Brain pericyte (primary cell): ENCODE measurements around the gene MCRIP1.
"Not testable (repeated sequence)": the region's sequence is repeated elsewhere in the genome, so short reads cannot be mapped to it uniquely, and the experiment has no call there.

Source experiments
- DNase-seq: peaks from one replicate; pipeline ENCODE4 v3.0.0-alpha.2; 2012; ENCODE audit warnings: low read depth, low spot score

Gene MCRIP1

GRCh38 chr17:81841866-81842265, 8.8 kb upstream of the MCRIP1 start:
- DNase-seq = no peak

GRCh38 chr17:81840826-81841778, 8.0 kb upstream of the MCRIP1 start:
- DNase-seq = no peak

GRCh38 chr17:81840059-81840458, 7.0 kb upstream of the MCRIP1 start:
- not testable (repeated sequence) for DNase-seq

- no peak for DNase-seq
Measured at GRCh38 chr17:81839301-81839700, 6.2 kb upstream of the MCRIP1 start.

GRCh38 chr17:81838753-81839255, 5.7 kb upstream of the MCRIP1 start:
- DNase-seq = no peak

GRCh38 chr17:81837641-81838040, 4.5 kb upstream of the MCRIP1 start:
- no peak for DNase-seq

GRCh38 chr17:81834831-81835267, 1.8 kb upstream of the MCRIP1 start, which contains the start of gene PPP1R27:
TSS of gene PPP1R27 (minus strand) at chr17:81835050. CDS start at chr17:81834953, 97 bp downstream.
- no peak for DNase-seq

- DNase-seq = no peak
Measured at GRCh38 chr17:81833921-81834830, 1.1 kb upstream of the MCRIP1 start.

- no peak for DNase-seq
Measured at GRCh38 chr17:81832608-81833159, 407 bp downstream of the MCRIP1 start.

GRCh38 chr17:81831957-81832607, 1.0 kb downstream of the MCRIP1 start:
- DNase-seq = no peak

- DNase-seq = no peak
Measured at GRCh38 chr17:81831563-81831956, 1.5 kb downstream of the MCRIP1 start.

GRCh38 chr17:81829858-81830257, 3.2 kb downstream of the MCRIP1 start:
- no peak for DNase-seq

GRCh38 chr17:81828656-81829055, 4.4 kb downstream of the MCRIP1 start:
- DNase-seq = no peak

GRCh38 chr17:81825841-81826466, 7.1 kb downstream of the MCRIP1 start:
- no peak for DNase-seq

GRCh38 chr17:81824595-81824994, 8.5 kb downstream of the MCRIP1 start:
- DNase-seq = no peak

GRCh38 chr17:81823820-81824550, 9.1 kb downstream of the MCRIP1 start:
- no peak for DNase-seq

- DNase-seq = no peak
Measured at GRCh38 chr17:81822996-81823819, 9.9 kb downstream of the MCRIP1 start.

GRCh38 chr17:81822312-81822637, 10.8 kb downstream of the MCRIP1 start:
- DNase-seq = no peak

GRCh38 chr17:81821603-81822311, 11.3 kb downstream of the MCRIP1 start:
- no peak for DNase-seq
